Activated T-helper 2 cell treated with anti-CD3 and anti-CD28 coated beads, Interferon-gamma antibody, Interleukin-2, Interleukin-4, amounts not matched to agents 10 μg/mL and 5 μg/mL and 100 μg/mL, durations not matched to agents 14 hours and 24 hours and 36 hours (primary cell): Measurements from ENCODE around the gene CTBP1. TPM values are rescaled to one million over a fixed set of nuclear protein-coding genes. Genes with fewer than 3 reads are reported as not detected.

Experiments used
- DNase-seq: peaks from one replicate; pipeline ENCODE4 v3.0.0; 2021; ENCODE audit warnings: low spot score
- H3K27ac Mint-ChIP-seq: one replicate; pipeline ENCODE4 v1.8.0; 2021; ENCODE audit warnings: mixed read lengths
- H3K27me3 Mint-ChIP-seq: one replicate; pipeline ENCODE4 v1.8.0; 2021; ENCODE audit warnings: low read depth, mixed read lengths
- H3K36me3 Mint-ChIP-seq: one replicate; pipeline ENCODE4 v1.8.0; 2021; ENCODE audit warnings: low read depth, mixed read lengths
- H3K4me1 Mint-ChIP-seq: one replicate; pipeline ENCODE4 v1.8.0; 2021; ENCODE audit warnings: low read depth, mixed read lengths
- H3K4me3 Mint-ChIP-seq: one replicate; pipeline ENCODE4 v1.8.0; 2021; ENCODE audit warnings: low read depth, mild to moderate bottlenecking, moderate library complexity, mixed read lengths
- H3K9me3 Mint-ChIP-seq: one replicate; pipeline ENCODE4 v1.8.0; 2021; ENCODE audit warnings: mixed read lengths
- intact Hi-C: fragments of 100-400 bp; cut with micrococcal nuclease; formaldehyde crosslinking; loops from one replicate; pipeline ENCODE4 v1.15.1; 2023
- total RNA-seq: library from RNA; stranded (reverse); gene quantifications from 2 replicates; pipeline ENCODE4 v1.2.3, GENCODE V29; 2022

The CTBP1 gene
- total RNA-seq, 1 donor from 2014 or later = 194 TPM

- H3K4me3 Mint-ChIP-seq = no peak overlapping the region
- H3K36me3 Mint-ChIP-seq = peaks cover 79% of the 10 kb centered on the region
- H3K27ac Mint-ChIP-seq = no peak overlapping the region
- intact Hi-C loops = no loop called here
- no peaks in the 10 kb centered on the region for H3K9me3 Mint-ChIP-seq
- no peaks in the 10 kb centered on the region for H3K27me3 Mint-ChIP-seq
- H3K4me1 Mint-ChIP-seq = no peaks in the 10 kb centered on the region
- DNase-seq = no peak
Observed at GRCh38 chr4:1229117-1229849, 19.6 kb downstream of the CTBP1 start.

- no peaks in the 10 kb centered on the region for H3K9me3 Mint-ChIP-seq
- no peak for DNase-seq
- H3K4me1 Mint-ChIP-seq = no peaks in the 10 kb centered on the region
- H3K36me3 Mint-ChIP-seq = peaks cover 76% of the 10 kb centered on the region
- H3K27me3 Mint-ChIP-seq = no peaks in the 10 kb centered on the region
- intact Hi-C loops = no loop called here
- no peak overlapping the region for H3K27ac Mint-ChIP-seq
- H3K4me3 Mint-ChIP-seq = no peak overlapping the region
Observed at GRCh38 chr4:1227816-1228215, 21.1 kb downstream of the CTBP1 start.

GRCh38 chr4:1226598-1226997 is 22.3 kb downstream of the CTBP1 start:
- H3K4me3 Mint-ChIP-seq = no peak overlapping the region
- peaks cover 68% of the 10 kb centered on the region for H3K36me3 Mint-ChIP-seq
- H3K27me3 Mint-ChIP-seq = no peaks in the 10 kb centered on the region
- H3K27ac Mint-ChIP-seq = no peak overlapping the region
- H3K4me1 Mint-ChIP-seq = no peaks in the 10 kb centered on the region
- DNase-seq = no peak
- no peaks in the 10 kb centered on the region for H3K9me3 Mint-ChIP-seq
- intact Hi-C loops = no loop called here

GRCh38 chr4:1226144-1226481 is 22.8 kb downstream of the CTBP1 start:
- no peak for DNase-seq
- H3K27ac Mint-ChIP-seq = no peak overlapping the region
- H3K4me3 Mint-ChIP-seq = no peak overlapping the region
- no peaks in the 10 kb centered on the region for H3K27me3 Mint-ChIP-seq
- H3K9me3 Mint-ChIP-seq = no peaks in the 10 kb centered on the region
- no peaks in the 10 kb centered on the region for H3K4me1 Mint-ChIP-seq
- intact Hi-C loops = no loop called here
- peaks cover 68% of the 10 kb centered on the region for H3K36me3 Mint-ChIP-seq

- Mint-ChIP-seq H3K36me3 (peaks cover 70% of the 10 kb centered on the region), H3K27me3 (no peaks in the 10 kb centered on the region), H3K4me1 (no peaks in the 10 kb centered on the region), H3K4me3 (no peak overlapping the region), H3K27ac (no peak overlapping the region), H3K9me3 (no peaks in the 10 kb centered on the region)
- intact Hi-C loops = no loop called here
- no peak for DNase-seq
Observed at GRCh38 chr4:1225272-1226143, 23.4 kb downstream of the CTBP1 start.

GRCh38 chr4:1223841-1224809 is 24.8 kb downstream of the CTBP1 start:
- intact Hi-C loops = no loop called here
- Mint-ChIP-seq H3K4me3 (no peak overlapping the region), H3K9me3 (no peaks in the 10 kb centered on the region), H3K4me1 (peaks cover 5% of the 10 kb centered on the region), H3K27ac (no peak overlapping the region), H3K27me3 (no peaks in the 10 kb centered on the region), H3K36me3 (peaks cover 70% of the 10 kb centered on the region)
- DNase-seq = no peak

GRCh38 chr4:1222938-1223690 is 25.8 kb downstream of the CTBP1 start:
- H3K9me3 Mint-ChIP-seq = no peaks in the 10 kb centered on the region
- no peak overlapping the region for H3K4me3 Mint-ChIP-seq
- H3K4me1 Mint-ChIP-seq = peaks cover 9% of the 10 kb centered on the region
- H3K27ac Mint-ChIP-seq = no peak overlapping the region
- intact Hi-C loops = no loop called here
- DNase-seq = no peak
- peaks cover 74% of the 10 kb centered on the region for H3K36me3 Mint-ChIP-seq
- H3K27me3 Mint-ChIP-seq = no peaks in the 10 kb centered on the region

- peaks cover 75% of the 10 kb centered on the region for H3K36me3 Mint-ChIP-seq
Observed at GRCh38 chr4:1222036-1222789, 26.7 kb downstream of the CTBP1 start.

GRCh38 chr4:1221155-1221870 is 27.6 kb downstream of the CTBP1 start:
- intact Hi-C loops = no loop called here
- no peak overlapping the region for H3K4me3 Mint-ChIP-seq
- peaks cover 24% of the 10 kb centered on the region for H3K4me1 Mint-ChIP-seq
- H3K27ac Mint-ChIP-seq = no peak overlapping the region
- no peaks in the 10 kb centered on the region for H3K27me3 Mint-ChIP-seq
- H3K36me3 Mint-ChIP-seq = peaks cover 74% of the 10 kb centered on the region
- DNase-seq = no peak
- no peaks in the 10 kb centered on the region for H3K9me3 Mint-ChIP-seq

More at GRCh38 chr4:1222036-1222789, 26.7 kb downstream of the CTBP1 start:
- Mint-ChIP-seq H3K27me3 (no peaks in the 10 kb centered on the region), H3K4me3 (no peak overlapping the region), H3K9me3 (no peaks in the 10 kb centered on the region), H3K27ac (no peak overlapping the region), H3K4me1 (peaks cover 16% of the 10 kb centered on the region)
- DNase-seq = no peak
- intact Hi-C loops = no loop called here

- no peak for DNase-seq
- H3K27me3 Mint-ChIP-seq = no peaks in the 10 kb centered on the region
- H3K27ac Mint-ChIP-seq = no peak overlapping the region
- H3K4me3 Mint-ChIP-seq = no peak overlapping the region
- H3K4me1 Mint-ChIP-seq = peaks cover 24% of the 10 kb centered on the region
- intact Hi-C loops = no loop called here
- H3K36me3 Mint-ChIP-seq = peaks cover 68% of the 10 kb centered on the region
- H3K9me3 Mint-ChIP-seq = no peaks in the 10 kb centered on the region
Observed at GRCh38 chr4:1220566-1220965, 28.4 kb downstream of the CTBP1 start.

- Mint-ChIP-seq H3K9me3 (no peaks in the 10 kb centered on the region), H3K4me1 (peaks cover 24% of the 10 kb centered on the region), H3K36me3 (peaks cover 63% of the 10 kb centered on the region), H3K27me3 (no peaks in the 10 kb centered on the region), H3K27ac (peak overlapping the region; percentile 77), H3K4me3 (no peak overlapping the region)
- DNase-seq = no peak
- intact Hi-C loops = no loop called here
Observed at GRCh38 chr4:1219566-1219950, 29.4 kb downstream of the CTBP1 start.
